Right forelimb (tissue), 1 donor: ENCODE data around the gene STC2.
"Not testable (repeated sequence)": the region's sequence is repeated elsewhere in the genome, so short reads cannot be mapped to it uniquely, and the experiment has no call there.

Source experiments
- DNase-seq: peaks from one replicate; pipeline ENCODE4 v3.0.0-alpha.2; 2018

STC2 gene

DNA sequence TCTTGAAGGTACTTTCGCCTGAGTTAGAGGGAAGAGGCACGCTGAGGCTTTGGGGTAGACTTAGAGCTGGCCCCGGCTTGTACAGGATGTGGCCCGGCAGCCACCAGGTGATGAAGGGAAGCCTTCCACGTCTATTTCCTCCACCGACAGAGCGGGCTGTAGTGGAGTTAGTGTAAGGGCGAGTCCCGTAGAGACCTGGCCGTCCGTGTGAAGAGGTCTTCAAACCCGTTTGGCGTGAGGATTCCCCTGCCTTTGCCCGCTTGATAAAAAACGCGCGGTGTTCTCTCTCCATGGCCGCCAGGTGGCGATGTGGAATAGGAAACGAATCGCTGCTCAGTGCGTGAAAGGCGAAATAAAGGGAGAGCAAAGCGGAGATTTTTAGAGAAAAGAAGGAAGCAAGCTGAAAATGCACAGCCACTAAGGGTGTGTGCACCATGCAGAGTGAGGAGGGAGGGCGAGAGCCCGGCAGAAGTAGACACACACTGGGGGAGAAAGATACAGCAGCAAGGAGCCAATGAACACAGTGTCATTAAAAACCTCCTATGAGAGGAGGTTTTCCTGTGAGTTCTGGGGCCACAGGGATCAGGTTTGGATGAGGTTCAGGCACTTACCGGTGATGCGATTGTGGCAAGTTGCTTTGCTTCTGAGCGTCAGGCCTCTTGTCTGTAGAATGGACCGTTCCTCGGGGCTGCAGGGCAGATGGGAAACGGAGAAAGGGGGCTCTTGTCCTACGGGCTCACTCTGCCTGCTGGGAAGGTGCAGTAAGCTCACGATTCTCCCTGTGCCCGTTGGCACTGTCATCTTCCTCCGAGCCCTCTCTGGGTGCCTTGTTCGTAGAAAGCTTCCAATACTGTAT lies 34.2 kb downstream of the STC2 start:
- DNase-seq, result peak; percentile 89

DNA sequence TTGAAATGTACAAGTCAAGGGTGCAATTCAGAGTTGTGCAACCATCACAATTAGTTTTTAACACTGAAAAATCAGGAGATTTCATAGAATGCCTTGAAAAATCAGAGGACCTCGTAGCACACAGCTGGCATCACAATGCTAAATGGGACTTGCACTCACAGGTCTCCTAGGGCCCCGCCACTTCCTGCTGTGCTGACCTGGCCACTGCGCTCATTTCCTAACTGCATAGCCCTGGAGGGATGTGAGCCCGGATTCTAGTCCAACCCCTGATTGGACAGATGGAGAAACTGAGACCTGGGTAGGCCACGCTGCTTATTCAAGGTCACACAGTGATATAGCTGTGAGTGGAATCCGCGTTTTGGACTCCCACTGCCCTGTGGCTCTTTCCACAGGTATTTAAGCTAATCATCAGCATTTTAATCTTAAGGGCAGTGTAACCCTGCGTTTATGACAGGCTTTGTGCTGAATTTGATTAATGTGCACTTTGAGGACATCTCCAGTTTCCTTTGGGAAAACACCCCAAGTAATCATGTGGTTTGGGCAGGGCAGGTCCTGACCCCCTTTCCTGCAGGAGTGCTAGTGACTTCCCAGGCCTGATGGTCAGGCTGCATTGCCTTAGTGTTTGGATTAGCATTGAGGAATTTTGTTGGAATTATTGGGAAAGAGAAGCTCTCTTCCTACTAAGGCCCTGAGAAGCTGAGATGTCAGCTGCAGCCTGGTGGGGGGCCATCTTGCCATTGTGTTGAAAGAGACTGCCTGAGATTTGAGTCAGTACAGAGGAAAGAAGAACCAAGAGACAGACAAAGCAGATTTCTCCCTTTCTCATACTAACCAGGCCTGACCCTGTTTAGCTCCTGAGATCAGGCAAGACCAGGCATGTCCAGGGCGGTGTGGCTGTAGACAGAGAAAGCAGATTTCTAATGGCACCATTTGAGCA lies 36.2 kb downstream of the STC2 start:
- no peak for DNase-seq

DNA sequence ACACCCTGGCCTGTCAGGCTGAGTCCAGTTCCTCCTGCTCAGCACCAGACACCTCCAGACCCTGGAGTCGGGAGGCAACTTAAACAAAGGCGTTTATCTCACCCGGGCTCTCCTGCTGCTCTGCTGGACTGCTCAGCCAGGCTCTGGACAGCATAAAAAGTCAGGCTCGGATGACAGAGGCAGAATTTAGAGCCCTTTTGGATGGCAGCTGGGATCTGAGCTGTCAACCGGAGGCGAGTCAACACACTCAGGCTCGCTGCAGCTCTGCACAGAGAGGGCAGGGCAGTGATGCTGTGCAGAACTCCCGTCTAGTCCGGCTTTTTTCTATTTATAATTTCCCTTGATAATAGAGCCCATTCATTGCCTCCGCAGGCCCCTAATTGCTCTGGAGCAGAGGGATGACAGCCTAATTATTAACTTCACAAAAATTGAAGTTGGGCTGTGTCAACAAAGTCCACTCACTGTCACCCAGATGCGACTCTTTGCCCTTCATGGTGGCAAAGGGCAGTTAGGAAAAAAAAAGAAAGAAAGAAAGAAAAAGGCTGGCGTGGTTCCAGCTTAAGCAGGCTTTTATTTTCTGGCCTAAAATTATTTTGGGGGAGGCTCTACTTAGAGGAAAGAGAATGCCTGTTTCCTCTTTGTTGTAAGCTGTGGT lies 37.6 kb downstream of the STC2 start:
- no peak for DNase-seq

DNA sequence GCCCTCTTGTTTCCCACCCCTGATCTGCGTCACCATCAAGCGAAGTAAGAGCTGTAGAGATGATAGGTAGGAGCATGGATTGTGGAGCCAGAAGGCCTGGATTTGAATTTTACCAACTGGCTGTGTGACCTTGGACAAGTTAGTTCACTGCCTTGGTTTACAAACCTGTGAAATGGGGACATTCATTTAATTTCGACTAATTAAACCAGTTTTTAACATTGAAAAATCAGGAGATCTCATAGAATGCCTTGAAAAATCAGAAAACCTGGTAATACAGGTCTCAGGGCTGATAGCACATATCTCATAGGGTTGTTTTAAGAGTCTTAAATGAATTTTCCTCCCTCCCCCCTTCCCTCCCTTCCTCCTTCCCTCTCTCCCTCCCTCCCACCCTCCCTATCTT lies 38.8 kb downstream of the STC2 start:
- DNase-seq, result no peak

DNA sequence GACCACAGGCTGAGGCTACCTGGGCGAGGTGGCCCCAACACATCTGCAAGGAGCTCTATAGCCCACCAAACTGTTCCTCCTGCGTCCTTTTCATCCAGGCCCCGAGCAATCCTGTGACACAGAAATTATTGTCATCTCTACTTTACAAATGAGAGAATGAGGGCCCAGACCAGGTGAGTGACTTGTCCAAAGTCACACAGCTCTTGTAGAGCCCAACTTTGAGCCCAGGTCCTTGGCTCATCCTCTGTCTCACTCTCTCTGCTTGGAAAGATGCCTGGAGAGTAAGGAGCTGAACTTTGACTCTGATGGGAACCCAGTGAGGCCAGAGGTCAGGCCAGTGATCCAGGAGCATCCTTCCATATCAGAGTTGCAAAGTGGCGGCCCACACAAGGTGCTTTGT lies 39.6 kb downstream of the STC2 start:
- no peak for DNase-seq

DNA sequence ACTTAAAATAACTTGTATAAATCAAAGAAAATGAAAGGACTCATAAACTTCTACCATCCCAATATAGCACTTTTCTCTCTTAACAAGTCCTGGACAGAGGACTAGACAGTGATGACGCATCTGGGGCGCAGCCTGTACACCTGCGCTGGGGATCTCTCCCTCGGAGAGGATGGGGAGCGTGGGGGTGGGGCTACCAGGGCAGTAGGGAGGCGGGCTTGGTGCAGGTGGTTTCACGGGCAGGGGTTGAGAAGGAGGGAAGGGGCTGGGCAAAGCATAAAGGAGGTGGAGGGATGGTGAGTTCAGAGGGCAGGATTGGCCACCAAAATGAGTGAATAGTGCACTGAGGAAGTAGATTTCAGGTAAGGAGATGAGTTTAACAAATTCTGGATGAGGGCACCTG lies 41.1 kb downstream of the STC2 start:
- no peak for DNase-seq

DNA sequence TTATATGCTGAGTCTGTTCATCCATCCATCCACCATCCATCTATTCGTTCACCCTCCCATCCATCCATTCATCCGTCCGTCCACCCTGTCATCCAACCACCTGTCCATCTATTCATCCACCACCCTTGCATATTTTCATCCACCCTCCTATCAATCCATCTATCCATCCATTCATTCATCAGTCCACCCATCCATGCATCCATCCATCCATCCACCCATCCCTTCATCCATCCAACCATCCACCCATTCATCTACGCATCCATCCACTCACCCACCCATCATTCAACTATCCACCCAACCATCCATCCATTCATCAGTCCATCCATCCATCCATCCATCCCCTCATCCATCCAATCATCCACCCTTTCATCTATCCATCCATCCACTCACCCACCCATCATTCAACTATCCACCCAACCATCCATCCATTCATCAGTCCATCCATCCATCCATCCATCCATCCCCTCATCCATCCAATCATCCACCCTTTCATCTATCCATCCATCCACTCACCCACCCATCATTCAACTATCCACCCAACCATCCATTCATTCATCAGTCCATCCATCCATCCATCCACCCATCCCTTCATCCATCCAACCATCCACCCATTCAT lies 43.8 kb downstream of the STC2 start:
- DNase-seq, result not testable (repeated sequence)

- peak; percentile 82 for DNase-seq
These were observed 44.6 kb downstream of the STC2 start for GRCh38 chr5:173283318-173284288.

GRCh38 chr5:173282916-173283315 lies 45.3 kb downstream of the STC2 start:
- no peak for DNase-seq

DNA sequence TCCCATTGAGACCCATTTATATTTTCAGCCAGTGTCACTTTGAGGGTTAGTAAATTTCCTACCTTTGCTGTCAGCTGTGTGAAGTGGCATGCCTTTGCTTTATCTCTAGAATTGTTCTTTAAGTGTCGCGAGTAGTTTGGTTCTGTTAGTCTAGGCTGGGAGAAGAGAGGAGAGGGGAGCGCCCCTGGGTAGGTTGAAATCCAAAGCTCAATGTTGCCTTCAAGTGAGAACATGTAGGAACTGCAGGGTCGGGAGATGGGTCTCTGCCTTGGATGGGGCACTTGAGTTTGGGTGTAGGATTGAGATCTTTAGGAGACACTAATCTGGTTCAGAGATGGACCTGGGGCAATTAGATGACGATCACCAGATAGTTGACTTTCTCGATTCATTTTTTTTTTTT lies 46.3 kb downstream of the STC2 start:
- no peak for DNase-seq

GRCh38 chr5:173279166-173279565 lies 49.0 kb downstream of the STC2 start:
- DNase-seq, result no peak

DNA sequence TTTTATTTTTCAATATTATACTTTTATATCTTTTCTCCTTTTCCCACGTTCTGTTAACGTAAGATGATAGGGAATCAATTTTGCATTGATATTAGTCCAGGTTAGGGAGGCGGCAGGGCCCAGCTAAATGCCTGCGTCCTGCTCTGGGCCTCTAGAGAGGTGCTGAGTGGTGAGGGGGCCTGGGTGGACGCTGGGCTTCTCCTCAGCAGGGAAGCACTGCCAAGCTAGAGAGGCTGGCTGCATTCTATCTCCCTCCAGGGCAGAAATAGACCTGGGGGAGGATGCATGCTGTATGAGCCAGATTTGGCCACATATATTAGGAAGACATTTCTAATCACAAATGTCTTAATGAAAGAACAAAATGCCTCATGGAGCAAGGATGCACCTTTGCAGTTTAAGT lies 49.6 kb downstream of the STC2 start:
- no peak for DNase-seq

DNA sequence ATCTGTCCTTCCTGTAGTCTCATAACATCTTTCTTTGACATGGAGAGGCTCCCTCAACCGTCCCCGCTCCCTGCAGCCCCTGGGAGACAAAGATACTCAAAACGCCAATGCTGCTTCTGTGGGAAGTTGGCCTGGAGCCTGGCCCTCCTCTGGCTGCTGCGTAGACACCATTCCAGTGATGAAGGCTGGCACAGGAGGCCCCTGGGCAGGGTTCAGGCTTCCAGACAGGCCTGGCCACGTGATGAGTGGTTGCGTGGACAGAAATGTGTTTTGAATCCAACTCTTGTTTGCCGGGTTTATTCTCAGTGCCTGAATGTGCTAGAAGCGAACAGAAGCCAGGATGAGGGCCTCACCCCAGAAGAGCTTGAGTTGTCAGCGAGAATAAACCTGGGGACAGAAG lies 50.0 kb downstream of the STC2 start:
- no peak for DNase-seq

DNA sequence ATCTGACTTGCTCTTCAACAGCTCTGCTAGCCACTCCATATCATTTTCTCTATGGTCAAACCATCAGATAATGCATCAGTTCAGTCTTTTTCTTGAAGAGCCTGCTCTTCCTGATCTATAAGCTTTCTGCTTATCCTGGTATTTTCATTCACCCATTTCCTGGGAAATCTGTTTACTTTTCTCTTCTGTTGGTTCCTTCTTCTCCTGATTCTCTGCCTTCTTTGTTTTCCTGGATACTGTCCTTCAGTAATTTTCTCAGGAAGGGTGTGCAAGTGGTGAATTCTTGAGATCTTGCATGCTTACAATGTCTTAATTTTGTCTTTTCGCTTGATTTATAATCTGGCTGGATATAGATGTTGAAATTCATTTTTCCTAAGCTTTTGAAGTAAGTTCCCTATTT lies 53.4 kb downstream of the STC2 start:
- DNase-seq, result no peak

- DNase-seq, result no peak
These were observed 56.8 kb downstream of the STC2 start for GRCh38 chr5:173271419-173271818.

GRCh38 chr5:173268750-173269432 lies 59.3 kb downstream of the STC2 start:
- DNase-seq, result no peak

- DNase-seq, result no peak
These were observed 62.8 kb downstream of the STC2 start for GRCh38 chr5:173265433-173265832.
